ENCODE results near the gene MCM10. TPM values are rescaled to one million over a fixed set of nuclear protein-coding genes. Genes with fewer than 3 reads are reported as not detected.

MCM10 gene
- total and polyA plus RNA-seq, 2 of the 8 experiments (the other 6 are each of a cell fraction or from before 2014, with no cell fraction given), result 9.8 to 60.3 TPM

DNA sequence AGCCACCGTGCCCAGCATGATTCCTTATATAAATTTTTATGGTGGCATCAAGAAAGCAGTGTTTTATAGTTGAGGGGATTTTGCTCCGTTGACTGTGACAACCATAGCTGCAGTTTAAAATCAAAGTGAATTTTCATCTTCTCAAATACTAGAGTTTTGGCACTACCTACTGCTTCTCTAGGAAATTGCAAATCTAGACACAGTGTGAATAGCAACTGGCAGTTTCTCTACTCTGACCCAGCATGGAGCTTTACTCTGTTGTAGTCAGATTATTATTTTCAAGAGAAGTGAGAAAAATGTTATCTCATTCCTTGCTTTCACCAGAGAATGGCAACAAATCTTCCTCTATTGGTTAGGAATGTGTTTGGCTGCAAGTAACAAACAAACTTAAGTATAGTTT, 22.9 kb downstream of the MCM10 start:
- H3K27me3 ChIP-seq (replicated peaks in 1 of 4; ENCODE audit: control insufficient read depth in 3 of 4, extremely low read depth in 1 of 4, insufficient read depth in 3 of 4, low read length in 3 of 4), result no peaks in the 10 kb centered on the region
- no peaks in the 10 kb centered on the region for H3K4me1 ChIP-seq (replicated peaks in 1 of 4; ENCODE audit: control insufficient read depth in 3 of 4, insufficient read depth in 4 of 4, low read length in 3 of 4)
- H4K8ac ChIP-seq (ENCODE audit: extremely low read depth, insufficient read depth, low read length), result no peak overlapping the region
- H4K5ac ChIP-seq (ENCODE audit: insufficient read length, low read depth, low read length), result no peak overlapping the region
- H3K4me3 ChIP-seq (ENCODE audit: extremely low read depth in 1 of 4, insufficient read depth in 2 of 4, low read depth in 3 of 4, low read length in 4 of 4), result no peak overlapping the region
- H2AK5ac ChIP-seq (ENCODE audit: low read depth, low read length), result no peak overlapping the region
- no peaks in the 10 kb centered on the region for H3K9me3 ChIP-seq (ENCODE audit: insufficient read depth in 2 of 2, low read depth in 1 of 2, low read length in 1 of 2)
- no peak overlapping the region for H2BK120ac ChIP-seq (replicated peaks; ENCODE audit: low read depth, low read length)
- no peaks in the 10 kb centered on the region for H3K79me2 ChIP-seq (ENCODE audit: control insufficient read depth in 1 of 2, insufficient read depth in 2 of 2, low read length in 2 of 2)
- DNase-seq (ENCODE audit: low read depth in 1 of 2, low spot score in 2 of 2) (no peak), FAIRE-seq (no peak)
- H2AFZ ChIP-seq (ENCODE audit: low read length), result no peak overlapping the region
- H2BK20ac ChIP-seq (ENCODE audit: low read length), result no peak overlapping the region
- H2BK5ac ChIP-seq (ENCODE audit: low read depth, low read length), result no peak overlapping the region
- no peak overlapping the region for H3K4ac ChIP-seq (replicated peaks; ENCODE audit: insufficient read length, low read depth, low read length)
- no peak overlapping the region for H3K4me2 ChIP-seq (ENCODE audit: insufficient read depth in 1 of 2, low read depth in 2 of 2, low read length in 2 of 2)
- H4K20me1 ChIP-seq (replicated peaks in 1 of 2; ENCODE audit: control insufficient read depth in 1 of 2, insufficient read depth in 2 of 2, low read length in 2 of 2), result peaks cover 2 to 5% of the 10 kb centered on the region in 2 experiments
- peaks cover 43 to 92% (median 77%) of the 10 kb centered on the region in 4 experiments for H3K36me3 ChIP-seq (ENCODE audit: control insufficient read depth in 2 of 4, insufficient read depth in 4 of 4, low read length in 3 of 4)
- no peak overlapping the region for H3K14ac ChIP-seq (ENCODE audit: insufficient read length)
- no peak overlapping the region for H3K56ac ChIP-seq (replicated peaks; ENCODE audit: insufficient read length, low read depth, low read length)
- H3K9ac ChIP-seq (replicated peaks in 1 of 4; ENCODE audit: extremely low read depth in 1 of 4, low read depth in 3 of 4, low read length in 3 of 4), result no peak overlapping the region
- no peaks in the 10 kb centered on the region for H3K23me2 ChIP-seq (ENCODE audit: low read depth, low read length)
- no peak overlapping the region for H3K23ac ChIP-seq (ENCODE audit: insufficient read length)
- H3K27ac ChIP-seq (ENCODE audit: low read depth, low read length), result no peak overlapping the region
- WGBS, 2 experiments (ENCODE audit: extremely low coverage in 1 of 2, insufficient coverage in 1 of 2, insufficient read length in 1 of 2, insufficient replicate concordance in 2 of 2, low coverage in 1 of 2, low lambda C conversion rate in 2 of 2, missing lambda C conversion rate in 1 of 2), result 90% methylated on average over 2 of the region's 2 CpGs; no CpG with 5 or more reads in 1 of the 2 experiments
- POLR2A ChIA-PET (ENCODE audit: partially characterized antibody), result interaction anchor here (0.9 to 2.3 kb wide), 3 partner anchors 9 to 20 kb away, joined by 3 to 6 read pairs (median 6); no protein-coding TSS in a partner anchor
- CTCF ChIA-PET (ENCODE audit: partially characterized antibody), result interaction anchor here (1.6 kb wide), 1 partner anchor 22 kb away, joined by 5 read pairs; no protein-coding TSS in a partner anchor
- no peak for TF ChIP-seq SP1 (IDR thresholded peaks at IDR 0.05; ENCODE audit: low read depth, low read length)
- TF ChIP-seq NANOG (IDR thresholded peaks at IDR 0.05; ENCODE audit: insufficient read depth, low read depth, low read length, poor library complexity, severe bottlenecking), result no peak
- TF ChIP-seq TBP (IDR thresholded peaks at IDR 0.05; ENCODE audit: low read depth, low read length), result no peak
- TF ChIP-seq PHF8 (conservative IDR thresholded peaks at IDR 0.05; ENCODE audit: low read depth, low read length), result no peak
- TF ChIP-seq SP2 (IDR thresholded peaks at IDR 0.05; ENCODE audit: low read length), result no peak
- no peak for TF ChIP-seq SIX5 (IDR thresholded peaks at IDR 0.05; ENCODE audit: low read depth, low read length)
- no peak for TF ChIP-seq KDM1A (IDR thresholded peaks at IDR 0.05; ENCODE audit: borderline replicate concordance, low read length)
- no peak overlapping the region for H2BK15ac ChIP-seq (ENCODE audit: low read length)
- no peak overlapping the region for H4K91ac ChIP-seq (replicated peaks; ENCODE audit: insufficient read length, low read length)
- H3K79me1 ChIP-seq (ENCODE audit: low read depth, low read length), result no peaks in the 10 kb centered on the region; the same call in 1 of the 2 replicates
- H3K18ac ChIP-seq (ENCODE audit: extremely low read depth, low read length), result no peak overlapping the region
- H2BK12ac ChIP-seq (ENCODE audit: low read depth, low read length), result no peak overlapping the region

Data from H1 (cell line).